HepG2 (cell line): ENCODE results near the gene KIAA1755. TPM values are rescaled to one million over a fixed set of nuclear protein-coding genes. Genes with fewer than 3 reads are reported as not detected.

Experiments
- EZH2 ChIP-seq: conservative IDR thresholded peaks from 2 replicates; pipeline ENCODE4 v1.6.1; 2012; ENCODE audit warnings: mild to moderate bottlenecking, low read depth, low read length, moderate library complexity
- NR1H2 ChIP-seq: sonication (generic); formaldehyde crosslinking; IDR thresholded peaks from 2 replicates; pipeline ENCODE4 v1.8.1; 2022; ENCODE audit warnings: low read depth, missing genetic modification reagents, borderline replicate concordance
- ZBTB38 ChIP-seq: sonication (generic); formaldehyde crosslinking; IDR thresholded peaks from 2 replicates; pipeline ENCODE4 v1.5.1; 2020; ENCODE audit warnings: mild to moderate bottlenecking, missing genetic modification reagents
- ZNF629 ChIP-seq: sonication (generic); formaldehyde crosslinking; conservative IDR thresholded peaks from 2 replicates; pipeline ENCODE4 v1.5.0; 2020; ENCODE audit warnings: missing genetic modification reagents
- polyA plus RNA-seq, 8 experiments: library from polyadenylated mRNA; depleted of rRNA in 3 of 8; stranded (reverse) in 7 of 8; unstranded in 1 of 8; fragments of >200 nt; fragmentation: Illumina TruSeq in 4 of 8; extraction: Trizol in 4 of 8; gene quantifications; 2 replicates each; pipeline versions ENCODE4 v1.2.1 to v1.2.3, GENCODE V29; 2011 to 2016; ENCODE audit warnings: low read depth in 4 of 8, missing spikeins in 1 of 8, mixed read lengths in 1 of 8; ENCODE audit not compliant: insufficient read depth in 1 of 8
- total RNA-seq, 5 experiments: library from RNA; depleted of rRNA; stranded (reverse); fragments of >200 nt; fragmentation: Illumina TruSeq; extraction: Trizol; gene quantifications; 2 replicates each; pipeline ENCODE4 v1.2.3, GENCODE V29; 2016; ENCODE audit warnings: low read depth in 1 of 5
- TF ChIP-seq, protein P1 (sequence below): sonication (generic); formaldehyde crosslinking; IDR thresholded peaks from 2 replicates; pipeline ENCODE4 v1.4.0; 2020; ENCODE audit warnings: missing genetic modification reagents, borderline replicate concordance
- TF ChIP-seq, protein P2 (sequence below): sonication (generic); formaldehyde crosslinking; IDR thresholded peaks from one replicate; pipeline ENCODE4 v1.5.1; 2020; ENCODE audit warnings: mild to moderate bottlenecking, missing genetic modification reagents; ENCODE audit errors: not compliant biosample characterization

KIAA1755 gene
- total and polyA plus RNA-seq, 2 of the 13 experiments (the other 11 are each of a cell fraction or from before 2014, with no cell fraction given): 0.04 TPM; not detected in 1

DNA sequence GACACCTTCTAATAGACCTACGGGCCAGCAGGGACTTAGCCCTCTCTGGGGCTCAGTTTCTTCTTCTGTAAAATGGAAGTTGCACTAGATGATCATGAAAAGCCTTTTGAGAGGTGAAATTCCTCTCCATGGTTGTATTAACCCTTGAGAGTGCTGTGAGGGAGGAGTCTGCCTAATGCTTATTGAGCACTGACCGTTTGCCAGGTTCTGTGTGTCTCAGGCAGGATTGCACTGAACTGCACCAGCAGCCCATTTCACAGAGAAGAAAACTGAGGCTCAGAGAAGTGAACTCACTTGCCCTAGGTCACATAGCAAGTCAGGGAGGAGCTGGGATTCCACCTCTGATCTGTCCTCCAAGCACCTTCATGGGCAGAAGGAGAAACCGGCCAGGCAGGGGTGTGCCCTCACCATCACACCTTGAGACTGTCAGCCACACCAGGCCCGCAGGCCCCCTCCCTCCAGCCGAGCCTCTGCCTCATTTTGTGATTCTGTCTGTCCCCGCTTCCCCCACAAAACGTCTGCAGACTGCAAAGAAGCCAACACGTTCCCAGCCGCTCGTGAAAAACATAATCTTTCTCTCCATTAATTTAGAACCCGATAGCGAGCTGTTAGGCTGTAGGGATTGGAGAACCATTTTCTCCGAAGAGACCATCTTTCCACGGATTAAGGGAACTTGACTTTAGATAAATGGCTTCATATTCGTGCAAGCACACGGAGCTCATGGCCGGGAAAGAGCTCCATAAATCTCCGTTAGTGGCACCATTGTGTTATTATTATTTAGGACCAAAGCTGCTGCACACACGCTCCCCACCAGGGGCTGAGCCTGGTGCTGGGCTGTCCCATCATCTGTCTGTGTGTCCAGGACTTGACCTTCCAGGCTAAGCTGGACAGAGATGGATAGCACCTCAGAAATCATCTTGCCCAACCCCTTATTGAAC, 46.0 kb downstream of the KIAA1755 start (continued):
- TF ChIP-seq, protein P1, sequence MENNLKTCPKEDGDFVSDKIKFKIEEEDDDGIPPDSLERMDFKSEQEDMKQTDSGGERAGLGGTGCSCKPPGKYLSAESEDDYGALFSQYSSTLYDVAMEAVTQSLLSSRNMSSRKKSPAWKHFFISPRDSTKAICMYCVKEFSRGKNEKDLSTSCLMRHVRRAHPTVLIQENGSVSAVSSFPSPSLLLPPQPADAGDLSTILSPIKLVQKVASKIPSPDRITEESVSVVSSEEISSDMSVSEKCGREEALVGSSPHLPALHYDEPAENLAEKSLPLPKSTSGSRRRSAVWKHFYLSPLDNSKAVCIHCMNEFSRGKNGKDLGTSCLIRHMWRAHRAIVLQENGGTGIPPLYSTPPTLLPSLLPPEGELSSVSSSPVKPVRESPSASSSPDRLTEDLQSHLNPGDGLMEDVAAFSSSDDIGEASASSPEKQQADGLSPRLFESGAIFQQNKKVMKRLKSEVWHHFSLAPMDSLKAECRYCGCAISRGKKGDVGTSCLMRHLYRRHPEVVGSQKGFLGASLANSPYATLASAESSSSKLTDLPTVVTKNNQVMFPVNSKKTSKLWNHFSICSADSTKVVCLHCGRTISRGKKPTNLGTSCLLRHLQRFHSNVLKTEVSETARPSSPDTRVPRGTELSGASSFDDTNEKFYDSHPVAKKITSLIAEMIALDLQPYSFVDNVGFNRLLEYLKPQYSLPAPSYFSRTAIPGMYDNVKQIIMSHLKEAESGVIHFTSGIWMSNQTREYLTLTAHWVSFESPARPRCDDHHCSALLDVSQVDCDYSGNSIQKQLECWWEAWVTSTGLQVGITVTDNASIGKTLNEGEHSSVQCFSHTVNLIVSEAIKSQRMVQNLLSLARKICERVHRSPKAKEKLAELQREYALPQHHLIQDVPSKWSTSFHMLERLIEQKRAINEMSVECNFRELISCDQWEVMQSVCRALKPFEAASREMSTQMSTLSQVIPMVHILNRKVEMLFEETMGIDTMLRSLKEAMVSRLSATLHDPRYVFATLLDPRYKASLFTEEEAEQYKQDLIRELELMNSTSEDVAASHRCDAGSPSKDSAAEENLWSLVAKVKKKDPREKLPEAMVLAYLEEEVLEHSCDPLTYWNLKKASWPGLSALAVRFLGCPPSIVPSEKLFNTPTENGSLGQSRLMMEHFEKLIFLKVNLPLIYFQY (CRISPR knock-in tag): no peak
- TF ChIP-seq ZNF629: peak; percentile 91
- TF ChIP-seq EZH2: no peak
- no peak for TF ChIP-seq ZBTB38 (CRISPR knock-in tag)
- TF ChIP-seq, protein P2, sequence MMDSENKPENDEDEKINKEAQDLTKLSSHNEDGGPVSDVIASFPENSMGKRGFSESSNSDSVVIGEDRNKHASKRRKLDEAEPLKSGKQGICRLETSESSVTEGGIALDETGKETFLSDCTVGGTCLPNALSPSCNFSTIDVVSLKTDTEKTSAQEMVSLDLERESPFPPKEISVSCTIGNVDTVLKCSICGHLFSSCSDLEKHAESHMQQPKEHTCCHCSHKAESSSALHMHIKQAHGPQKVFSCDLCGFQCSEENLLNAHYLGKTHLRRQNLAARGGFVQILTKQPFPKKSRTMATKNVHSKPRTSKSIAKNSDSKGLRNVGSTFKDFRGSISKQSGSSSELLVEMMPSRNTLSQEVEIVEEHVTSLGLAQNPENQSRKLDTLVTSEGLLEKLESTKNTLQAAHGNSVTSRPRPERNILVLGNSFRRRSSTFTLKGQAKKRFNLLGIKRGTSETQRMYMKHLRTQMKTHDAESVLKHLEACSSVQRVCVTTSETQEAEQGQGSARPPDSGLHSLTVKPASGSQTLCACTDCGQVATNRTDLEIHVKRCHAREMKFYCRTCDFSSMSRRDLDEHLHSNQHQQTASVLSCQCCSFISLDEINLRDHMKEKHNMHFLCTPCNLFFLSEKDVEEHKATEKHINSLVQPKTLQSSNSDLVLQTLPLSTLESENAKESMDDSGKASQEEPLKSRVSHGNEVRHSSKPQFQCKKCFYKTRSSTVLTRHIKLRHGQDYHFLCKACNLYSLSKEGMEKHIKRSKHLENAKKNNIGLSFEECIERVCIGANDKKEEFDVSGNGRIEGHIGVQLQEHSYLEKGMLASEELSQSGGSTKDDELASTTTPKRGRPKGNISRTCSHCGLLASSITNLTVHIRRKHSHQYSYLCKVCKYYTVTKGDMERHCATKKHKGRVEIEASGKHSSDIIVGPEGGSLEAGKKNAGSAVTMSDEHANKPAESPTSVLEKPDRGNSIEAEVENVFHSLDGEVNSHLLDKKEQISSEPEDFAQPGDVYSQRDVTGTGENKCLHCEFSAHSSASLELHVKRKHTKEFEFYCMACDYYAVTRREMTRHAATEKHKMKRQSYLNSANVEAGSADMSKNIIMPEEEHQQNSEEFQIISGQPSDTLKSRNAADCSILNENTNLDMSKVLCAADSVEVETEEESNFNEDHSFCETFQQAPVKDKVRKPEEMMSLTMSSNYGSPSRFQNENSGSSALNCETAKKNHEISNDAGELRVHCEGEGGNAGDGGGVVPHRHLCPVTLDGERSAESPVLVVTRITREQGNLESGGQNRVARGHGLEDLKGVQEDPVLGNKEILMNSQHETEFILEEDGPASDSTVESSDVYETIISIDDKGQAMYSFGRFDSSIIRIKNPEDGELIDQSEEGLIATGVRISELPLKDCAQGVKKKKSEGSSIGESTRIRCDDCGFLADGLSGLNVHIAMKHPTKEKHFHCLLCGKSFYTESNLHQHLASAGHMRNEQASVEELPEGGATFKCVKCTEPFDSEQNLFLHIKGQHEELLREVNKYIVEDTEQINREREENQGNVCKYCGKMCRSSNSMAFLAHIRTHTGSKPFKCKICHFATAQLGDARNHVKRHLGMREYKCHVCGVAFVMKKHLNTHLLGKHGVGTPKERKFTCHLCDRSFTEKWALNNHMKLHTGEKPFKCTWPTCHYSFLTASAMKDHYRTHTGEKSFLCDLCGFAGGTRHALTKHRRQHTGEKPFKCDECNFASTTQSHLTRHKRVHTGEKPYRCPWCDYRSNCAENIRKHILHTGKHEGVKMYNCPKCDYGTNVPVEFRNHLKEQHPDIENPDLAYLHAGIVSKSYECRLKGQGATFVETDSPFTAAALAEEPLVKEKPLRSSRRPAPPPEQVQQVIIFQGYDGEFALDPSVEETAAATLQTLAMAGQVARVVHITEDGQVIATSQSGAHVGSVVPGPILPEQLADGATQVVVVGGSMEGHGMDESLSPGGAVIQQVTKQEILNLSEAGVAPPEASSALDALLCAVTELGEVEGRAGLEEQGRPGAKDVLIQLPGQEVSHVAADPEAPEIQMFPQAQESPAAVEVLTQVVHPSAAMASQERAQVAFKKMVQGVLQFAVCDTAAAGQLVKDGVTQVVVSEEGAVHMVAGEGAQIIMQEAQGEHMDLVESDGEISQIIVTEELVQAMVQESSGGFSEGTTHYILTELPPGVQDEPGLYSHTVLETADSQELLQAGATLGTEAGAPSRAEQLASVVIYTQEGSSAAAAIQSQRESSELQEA (CRISPR knock-in tag): no peak
- no peak for TF ChIP-seq NR1H2 (CRISPR knock-in tag)
